HG02678 (cell line): Measurements from ENCODE around the gene DENND2A.
"Not testable (repeated sequence)": the region's sequence is repeated elsewhere in the genome, so short reads cannot be mapped to it uniquely, and the experiment has no call there.

ENCODE experiments used
- ATAC-seq: cut with Tn5 transposase; IDR thresholded peaks from one replicate; pipeline ENCODE4 v1.9.1; 2021; ENCODE audit warnings: mild to moderate bottlenecking, moderate library complexity; ENCODE audit not compliant: unreplicated experiment

The DENND2A gene, protein sequence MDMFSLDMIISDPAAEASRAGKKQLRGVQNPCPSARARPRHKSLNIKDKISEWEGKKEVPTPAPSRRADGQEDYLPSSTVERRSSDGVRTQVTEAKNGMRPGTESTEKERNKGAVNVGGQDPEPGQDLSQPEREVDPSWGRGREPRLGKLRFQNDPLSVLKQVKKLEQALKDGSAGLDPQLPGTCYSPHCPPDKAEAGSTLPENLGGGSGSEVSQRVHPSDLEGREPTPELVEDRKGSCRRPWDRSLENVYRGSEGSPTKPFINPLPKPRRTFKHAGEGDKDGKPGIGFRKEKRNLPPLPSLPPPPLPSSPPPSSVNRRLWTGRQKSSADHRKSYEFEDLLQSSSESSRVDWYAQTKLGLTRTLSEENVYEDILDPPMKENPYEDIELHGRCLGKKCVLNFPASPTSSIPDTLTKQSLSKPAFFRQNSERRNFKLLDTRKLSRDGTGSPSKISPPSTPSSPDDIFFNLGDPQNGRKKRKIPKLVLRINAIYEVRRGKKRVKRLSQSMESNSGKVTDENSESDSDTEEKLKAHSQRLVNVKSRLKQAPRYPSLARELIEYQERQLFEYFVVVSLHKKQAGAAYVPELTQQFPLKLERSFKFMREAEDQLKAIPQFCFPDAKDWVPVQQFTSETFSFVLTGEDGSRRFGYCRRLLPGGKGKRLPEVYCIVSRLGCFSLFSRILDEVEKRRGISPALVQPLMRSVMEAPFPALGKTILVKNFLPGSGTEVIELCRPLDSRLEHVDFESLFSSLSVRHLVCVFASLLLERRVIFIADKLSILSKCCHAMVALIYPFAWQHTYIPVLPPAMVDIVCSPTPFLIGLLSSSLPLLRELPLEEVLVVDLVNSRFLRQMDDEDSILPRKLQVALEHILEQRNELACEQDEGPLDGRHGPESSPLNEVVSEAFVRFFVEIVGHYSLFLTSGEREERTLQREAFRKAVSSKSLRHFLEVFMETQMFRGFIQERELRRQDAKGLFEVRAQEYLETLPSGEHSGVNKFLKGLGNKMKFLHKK

DNA sequence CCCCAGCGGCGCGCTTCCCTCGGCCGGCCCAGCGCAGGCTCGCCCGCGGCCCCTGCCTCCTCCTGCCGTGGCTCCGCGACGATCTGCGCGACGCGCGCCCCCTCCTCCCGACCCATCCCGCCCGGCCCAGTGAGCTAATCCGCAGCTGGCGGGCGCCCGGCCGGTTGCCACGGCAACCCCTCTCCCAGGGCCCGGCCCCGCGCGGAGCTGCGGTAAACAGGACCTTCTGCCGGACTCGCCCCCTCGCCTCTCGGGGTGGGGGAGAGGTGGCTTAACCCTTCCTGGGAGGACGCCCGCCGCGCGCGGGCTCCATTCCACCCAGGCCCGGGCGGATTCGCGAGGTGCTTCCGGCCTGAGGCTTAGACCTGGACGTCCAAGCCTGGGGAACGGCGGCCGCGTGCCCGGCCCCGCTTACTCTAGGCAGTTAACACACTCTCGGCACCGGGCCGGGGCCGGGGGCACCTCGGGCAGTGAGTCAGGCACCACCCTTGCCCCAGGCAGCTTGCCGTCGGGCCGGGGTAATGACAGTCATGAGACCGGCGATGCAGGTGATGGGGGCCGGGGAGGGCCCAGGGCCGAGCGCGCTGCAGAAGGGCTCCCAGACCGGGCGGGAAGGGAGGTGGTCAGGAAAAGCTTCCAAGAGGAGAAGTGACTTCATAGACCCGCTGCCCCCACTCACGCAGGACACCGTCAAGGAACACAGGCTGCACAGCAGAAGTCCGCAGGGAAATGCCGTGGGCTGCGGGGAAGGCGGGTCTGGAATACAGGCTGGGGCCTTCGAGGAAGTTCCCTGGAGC lies at the start of gene DENND2A:
TSS of gene DENND2A (minus strand) at position 87 of the 797 bp plus-strand sequence. CDS start 38,416 bp downstream, outside the sequence.
- no peak for ATAC-seq

DNA sequence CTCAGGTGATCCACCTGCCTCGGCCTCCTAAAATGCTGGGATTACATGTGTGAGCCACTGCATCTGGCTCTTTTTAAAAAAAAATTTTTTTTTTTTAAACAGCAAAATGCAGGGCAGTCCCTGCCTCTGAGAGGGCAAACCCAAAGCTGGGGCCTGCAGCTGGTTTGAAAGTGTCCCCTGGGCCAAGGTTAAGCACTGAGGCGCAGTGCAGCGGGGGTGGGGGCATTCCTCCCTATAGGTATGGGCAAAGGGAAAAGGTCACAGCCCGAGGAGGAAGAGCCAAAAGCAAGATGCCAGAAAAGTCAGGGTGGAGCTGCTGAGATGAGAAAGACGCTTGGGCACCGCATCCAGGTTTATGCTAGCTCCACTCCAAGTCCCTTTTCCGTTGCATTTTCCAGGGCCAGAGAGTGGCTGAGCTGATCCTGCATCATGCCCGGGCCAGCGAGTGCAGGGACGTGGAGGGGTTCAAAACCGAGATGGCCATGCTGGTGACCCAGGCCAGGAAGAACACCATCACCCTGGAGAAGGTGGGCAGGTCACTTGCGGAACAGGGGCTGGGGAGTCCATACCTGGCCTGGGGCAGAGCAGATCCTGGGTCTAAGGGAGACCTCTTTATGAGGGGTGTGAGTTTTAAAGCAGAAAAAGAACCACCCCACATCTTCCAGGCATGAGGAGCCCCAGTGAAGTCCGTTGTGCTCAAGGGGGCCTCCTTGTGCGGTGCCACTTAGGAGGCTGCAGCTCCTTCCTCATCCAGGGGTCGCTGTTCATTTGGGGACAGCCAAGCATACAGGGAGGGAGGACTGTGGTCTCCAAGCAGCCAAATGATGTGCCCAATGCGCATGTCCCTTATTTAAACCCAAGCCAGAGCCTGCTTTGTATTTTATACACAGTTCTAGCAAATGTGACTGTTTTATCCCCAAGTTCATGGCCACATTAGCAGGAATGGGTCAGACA lies 48.9 kb upstream of the DENND2A start:
- ATAC-seq, result no peak

DNA sequence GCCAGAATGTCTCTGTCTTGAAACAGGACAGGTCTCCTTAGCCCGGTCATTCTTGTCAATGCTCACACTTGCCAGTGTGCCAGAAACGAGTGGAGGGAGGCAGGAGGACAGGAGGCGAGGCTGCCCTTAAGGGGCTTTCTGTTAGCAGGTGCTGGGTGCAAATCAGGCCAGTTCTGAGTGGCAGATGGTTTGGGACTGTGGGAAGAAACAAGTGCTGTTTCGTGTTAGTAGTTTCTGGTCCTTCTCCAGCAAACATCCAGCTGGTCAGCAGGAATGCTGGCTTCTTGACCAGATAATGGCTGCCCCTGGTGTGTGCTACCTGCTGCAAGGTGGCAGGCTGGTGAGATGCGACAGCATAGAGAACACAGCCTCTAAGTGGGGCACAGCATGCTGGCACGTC lies 47.7 kb upstream of the DENND2A start:
- no peak for ATAC-seq

DNA sequence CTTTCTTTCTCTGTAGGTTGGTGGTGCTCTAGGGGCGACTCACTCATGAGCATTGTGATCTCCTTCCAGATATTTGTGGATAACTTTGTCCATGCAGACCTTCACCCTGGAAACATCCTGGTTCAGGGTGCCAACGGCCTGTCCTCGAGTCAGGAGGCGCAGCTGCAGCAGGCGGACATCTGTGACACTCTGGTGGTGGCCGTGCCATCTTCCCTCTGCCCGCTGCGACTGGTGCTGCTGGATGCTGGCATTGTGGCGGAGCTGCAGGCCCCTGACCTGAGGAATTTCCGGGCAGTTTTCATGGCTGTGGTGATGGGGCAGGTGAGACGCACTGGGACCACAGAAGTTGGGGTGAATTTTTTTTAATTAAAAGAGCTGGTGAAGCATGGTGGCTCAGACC lies 46.3 kb upstream of the DENND2A start:
- no peak for ATAC-seq

DNA sequence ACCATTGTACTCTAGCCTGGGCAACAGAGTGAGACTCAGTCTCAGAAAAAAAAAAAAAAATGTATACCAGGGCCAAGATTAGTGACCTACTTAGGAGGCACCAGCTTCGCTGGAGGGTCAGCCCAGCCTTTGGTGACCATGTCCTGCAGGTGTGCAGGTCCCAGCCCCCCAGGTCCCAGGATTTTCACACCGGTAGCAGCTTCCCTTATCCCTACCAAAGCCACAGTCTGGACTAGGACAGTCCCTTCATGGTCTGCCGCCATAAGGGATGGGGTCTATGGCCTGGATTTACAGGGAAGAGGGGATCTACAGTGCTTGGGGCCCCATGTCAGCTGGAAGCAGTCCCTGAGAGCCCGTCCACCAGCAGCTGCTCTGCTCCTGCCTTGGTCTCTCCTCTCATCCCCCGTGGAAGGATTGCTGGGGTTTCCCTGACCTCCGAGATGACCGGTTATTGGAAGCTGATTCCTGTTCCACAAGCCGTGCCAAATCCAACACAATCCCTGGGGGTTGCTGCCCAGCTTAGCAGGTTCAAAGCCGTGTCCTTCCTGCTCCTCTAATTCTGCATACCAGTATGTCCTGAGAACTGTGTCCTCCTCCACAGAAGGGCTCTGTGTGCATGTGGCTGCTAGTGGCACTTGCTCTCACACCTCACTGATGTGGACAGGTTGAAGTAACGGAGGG lies 44.9 kb upstream of the DENND2A start:
- ATAC-seq, result no peak

DNA sequence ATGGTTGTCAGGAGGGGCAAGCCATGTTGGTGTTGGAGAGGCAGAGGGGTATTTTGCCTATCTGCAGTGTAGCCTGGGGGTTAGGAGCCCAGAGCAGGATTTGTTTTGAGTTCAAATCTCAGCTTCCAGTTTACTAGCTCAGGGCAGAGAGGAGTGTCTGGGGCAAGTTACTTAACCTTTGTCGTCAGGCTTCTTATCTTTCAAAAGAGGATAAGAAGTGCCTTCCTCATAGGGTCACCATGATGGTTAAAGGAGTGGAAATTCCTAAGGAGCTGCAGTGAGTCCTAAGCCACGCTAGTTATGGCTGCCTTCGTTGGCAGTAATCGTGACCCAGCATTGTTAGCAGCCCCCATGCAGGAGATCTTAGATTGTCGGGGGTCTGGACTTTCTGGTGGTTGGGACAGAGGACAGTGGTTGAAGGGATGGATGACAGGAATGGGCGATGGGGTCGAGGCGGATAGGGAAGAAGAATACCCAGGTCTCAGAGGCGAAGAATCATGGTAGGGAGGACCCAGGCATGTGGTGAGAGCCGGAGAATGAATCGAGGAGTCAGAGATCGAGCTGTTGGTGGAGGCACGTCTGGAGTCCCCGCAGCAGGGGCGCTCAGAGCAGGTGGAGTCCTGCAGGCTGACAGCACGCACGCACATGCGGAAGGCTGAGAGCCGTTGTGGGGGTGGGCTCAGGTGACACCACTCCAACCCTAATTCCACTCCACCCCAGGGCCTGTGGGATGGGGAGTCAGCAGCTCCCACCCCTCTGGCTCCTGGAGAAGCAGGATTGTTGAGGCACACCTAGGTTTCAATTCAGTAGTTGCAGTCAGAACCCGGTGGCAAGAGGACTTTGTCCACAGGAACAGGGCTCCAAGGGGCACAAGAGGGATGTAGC lies 43.7 kb upstream of the DENND2A start:
- no peak for ATAC-seq

DNA sequence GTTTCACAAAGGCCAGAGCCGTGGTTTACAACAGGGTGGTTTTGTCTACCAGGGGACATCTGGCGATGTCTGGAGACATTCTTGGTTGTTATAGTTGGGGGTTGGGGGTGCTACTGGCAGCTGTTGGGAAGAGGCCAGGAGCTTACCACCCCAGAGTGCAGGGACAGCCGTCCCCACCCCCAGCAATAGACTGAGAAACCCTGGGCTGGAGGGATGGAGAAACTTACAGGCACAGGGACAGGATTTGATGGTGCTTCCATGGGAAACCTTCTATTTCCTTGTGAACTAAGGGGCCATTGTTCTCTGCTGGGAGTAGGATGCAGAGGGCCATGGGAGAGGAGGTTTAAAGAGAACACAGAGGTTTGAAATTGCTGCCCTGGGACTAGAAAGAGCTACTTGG lies 43.0 kb upstream of the DENND2A start:
- no peak for ATAC-seq

DNA sequence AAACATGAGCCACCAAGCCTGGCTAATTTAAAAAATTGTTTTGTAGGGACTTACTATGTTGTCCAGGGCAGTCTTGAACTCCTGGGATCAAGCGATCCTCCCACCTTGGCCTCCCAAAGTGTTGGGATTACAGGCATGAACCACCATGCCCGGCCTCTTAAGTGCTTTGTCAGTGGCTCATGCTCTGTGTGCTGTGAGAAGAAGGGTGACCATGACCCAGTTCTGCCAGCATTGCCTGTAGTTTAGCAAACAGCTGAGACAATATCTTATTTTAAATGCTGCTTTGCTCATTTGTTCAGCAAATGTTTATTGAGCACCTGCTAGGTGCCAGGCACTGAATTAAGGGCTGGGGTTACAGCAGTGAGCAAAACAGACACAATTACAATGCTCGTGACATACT lies 41.2 kb upstream of the DENND2A start:
- no peak for ATAC-seq

DNA sequence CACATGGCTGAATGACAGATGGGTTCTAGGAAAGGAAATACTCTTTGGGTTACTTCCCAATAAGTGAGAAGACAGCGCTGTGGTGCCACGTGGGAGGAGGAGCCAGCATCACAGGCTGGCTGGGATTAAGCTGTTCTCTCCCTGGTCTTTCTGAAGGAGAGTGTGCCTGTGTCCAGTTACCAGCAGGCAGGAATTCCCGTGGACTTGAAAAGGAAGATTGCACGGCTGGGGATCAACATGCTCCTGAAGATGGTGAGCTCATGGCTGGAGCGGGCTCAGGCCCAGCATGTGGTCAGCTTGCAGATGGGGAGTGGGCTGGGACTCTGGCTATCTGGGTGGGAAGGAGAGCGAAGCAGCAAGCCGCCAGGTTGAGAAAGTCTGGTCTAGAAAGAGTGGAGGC lies 40.3 kb upstream of the DENND2A start:
- ATAC-seq, result no peak

DNA sequence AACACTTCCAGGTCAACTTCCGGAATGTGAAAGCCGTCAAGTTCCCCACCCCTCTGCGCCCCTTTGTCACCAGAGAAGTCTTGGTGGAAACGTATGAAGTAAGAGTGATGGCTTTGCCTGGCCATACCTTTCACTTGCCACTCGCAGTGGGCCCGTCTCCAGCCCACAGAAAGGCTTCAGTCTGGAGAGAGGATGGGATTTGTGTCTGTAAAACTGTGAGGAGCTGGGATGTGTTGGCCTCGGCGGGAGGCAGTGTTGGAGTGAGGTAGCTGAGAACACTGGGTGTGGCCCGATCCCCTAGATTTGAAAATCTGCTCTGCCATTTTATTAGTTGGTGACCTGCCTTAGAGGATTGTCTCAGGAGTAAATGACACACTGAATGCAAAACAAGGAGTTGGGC lies 38.6 kb upstream of the DENND2A start:
- ATAC-seq, result no peak

DNA sequence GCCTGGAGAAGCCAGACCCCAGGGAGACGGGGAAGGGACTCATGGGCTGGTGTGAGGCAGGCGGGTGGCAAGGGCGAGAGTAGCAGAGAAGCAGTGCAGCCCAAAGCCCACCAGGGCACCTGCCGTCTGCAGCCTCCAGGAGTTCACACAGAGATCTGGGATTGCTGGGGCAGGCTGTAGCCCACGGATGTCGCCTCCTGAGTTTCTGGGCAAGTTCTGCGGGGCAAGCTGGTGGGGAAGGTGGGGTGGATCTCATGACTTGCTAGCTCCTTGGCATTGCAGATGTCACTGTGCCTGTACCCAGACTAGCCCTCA lies 38.2 kb upstream of the DENND2A start:
- ATAC-seq, result no peak

DNA sequence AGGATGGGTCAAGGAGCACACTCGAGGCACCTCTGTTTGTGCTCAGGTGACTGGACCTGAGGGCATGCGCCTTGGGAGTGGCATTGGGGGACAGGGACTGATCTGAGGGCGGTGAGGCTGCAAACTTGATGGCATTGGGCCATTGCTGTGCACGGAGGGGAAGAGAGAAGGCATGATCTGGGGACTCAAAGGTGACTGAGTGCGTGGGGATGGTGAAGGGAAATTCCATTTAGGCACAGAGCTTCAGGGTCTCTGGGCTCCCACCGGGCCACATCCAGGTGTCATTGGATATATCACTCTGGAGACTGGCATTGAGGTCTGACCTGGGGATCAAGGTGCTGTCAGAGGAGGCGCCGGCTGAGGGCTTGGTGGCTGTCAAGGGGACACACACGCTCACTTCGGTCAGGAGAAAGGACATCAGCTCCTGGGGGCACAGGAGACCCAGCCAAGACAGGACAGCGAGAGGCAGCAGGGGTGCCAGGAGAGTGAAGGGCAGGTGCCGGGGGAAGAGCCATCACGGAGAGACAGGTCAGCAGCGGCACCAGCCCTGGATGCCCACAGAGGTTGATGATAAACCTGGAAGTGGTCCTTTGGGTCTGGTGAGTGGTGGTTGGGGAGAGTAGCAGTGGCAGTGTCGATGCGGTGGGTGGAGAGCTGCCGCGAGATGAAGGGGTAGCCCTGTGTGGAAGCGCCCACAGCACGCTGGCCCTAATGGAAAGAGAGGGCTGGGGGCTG lies 37.6 kb upstream of the DENND2A start:
- no peak for ATAC-seq

DNA sequence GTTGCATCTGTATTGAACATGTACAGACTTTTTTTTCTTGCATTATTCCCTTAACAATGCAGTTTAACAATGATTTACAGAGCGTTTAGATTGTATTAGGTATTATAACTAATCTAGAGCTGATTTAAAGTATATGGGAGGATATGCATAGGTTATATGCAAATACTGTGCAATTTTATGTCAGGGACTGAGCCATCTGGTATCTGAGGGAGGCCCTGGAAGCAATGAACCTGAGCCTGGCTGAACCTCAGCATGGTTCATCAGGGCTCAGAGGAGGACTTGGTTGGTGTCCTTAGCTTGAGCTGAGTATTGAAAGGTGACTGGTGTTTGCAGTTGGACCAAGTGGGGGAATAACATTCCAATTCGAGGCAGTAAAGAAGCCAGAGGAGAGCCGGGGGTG lies 36.9 kb upstream of the DENND2A start:
- ATAC-seq, result no peak

DNA sequence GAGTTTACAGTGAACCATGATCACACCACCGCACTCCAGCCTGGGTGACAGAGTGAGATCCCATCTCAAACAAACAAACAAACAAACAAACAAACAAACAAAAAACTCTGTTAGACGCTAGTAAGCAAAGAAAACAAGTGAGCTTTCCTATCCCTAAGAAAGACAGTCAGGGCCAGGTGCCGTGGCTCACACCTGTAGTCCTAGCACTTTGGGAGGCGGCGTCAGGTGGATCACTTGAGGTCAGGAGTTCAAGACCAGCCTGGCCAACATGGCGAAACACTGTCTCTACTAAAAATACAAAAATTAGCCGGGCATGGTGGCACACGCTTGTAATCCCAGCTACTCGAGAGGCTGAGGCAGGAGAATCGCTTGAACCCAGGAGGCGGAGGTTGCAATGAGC lies 36.3 kb upstream of the DENND2A start:
- ATAC-seq, result not testable (repeated sequence)

DNA sequence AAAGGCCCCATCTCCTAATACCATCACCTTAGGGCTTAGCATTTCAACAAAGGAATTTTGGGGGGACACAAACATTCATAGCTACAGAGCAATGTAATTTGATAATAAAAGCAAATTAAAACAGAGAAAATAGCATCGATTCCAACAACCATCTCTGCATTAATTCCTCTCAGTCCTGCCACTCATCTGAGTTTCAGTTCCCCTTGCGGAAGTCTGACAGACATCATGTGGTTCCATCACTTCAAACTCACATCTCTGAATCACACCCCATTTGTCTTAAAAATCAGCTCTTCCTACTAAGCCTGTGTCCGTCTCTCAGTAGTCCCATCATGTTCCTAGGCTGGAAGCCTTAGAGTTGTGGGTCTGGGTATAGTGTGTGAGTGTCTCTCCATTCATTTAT lies 35.7 kb upstream of the DENND2A start:
- ATAC-seq, result peak; percentile 42

DNA sequence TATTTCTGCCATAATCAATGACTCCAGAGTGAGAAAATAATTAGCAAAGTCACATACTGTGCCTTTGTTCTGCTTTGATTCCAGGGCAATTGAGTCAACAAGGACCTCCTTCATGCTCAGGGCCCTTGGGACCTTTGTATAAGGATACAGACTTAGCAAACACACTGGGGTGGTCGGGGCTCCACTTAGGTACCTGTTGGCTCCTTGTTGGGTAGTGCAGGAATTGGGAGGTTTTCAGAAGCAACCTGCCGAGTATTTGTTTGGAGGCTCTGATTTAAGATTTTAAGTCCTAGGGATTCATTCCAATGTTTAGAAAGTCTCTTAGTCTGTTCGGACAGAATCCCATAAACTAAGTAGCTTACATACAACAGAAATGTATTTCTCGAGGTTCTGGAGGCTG lies 35.1 kb upstream of the DENND2A start:
- no peak for ATAC-seq

DNA sequence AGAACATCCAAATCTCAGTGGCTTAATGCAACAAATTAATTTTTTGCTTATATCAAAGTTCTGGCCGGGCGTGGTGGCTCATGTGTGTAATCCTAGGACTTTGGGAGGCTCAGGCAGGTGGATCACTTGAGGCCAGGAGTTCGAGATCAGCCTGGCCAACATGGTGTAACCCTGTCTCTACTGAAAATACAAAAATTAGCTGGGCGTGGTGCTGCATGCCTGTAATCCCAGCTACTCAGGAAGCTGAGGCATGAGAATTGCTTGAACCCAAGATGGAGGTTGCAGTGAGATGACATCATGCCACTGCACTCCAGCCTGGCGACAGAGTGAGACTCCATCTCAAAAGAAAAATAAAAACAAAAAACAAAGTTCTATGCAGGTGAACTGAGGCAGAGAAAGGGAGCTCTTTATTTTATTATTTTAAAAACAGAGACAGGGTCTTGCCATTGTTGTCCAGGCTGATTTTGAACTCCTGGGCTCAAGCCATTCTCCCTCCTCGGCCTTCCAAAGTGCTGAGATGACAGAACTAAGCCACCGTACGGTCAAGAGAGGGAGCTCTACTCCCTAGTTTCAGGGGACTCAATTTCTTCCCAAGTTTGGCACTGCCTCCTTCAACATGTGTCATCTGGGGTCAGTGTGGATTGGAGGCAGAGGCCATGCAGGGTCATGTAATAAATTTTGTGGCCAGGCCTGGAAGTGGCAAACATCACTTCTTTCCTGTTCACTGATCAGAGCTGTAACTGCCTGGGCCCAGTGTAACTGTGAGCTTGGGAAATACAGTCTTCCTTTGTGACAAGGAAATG lies 34.5 kb upstream of the DENND2A start:
- ATAC-seq, result no peak
